HK-2 (cell line): ENCODE data around the gene EXOC6B.

Source experiments
- DNase-seq: peaks from one replicate; pipeline ENCODE4 v3.0.0-alpha.2; 2018; ENCODE audit not compliant: unreplicated experiment

EXOC6B gene

DNA sequence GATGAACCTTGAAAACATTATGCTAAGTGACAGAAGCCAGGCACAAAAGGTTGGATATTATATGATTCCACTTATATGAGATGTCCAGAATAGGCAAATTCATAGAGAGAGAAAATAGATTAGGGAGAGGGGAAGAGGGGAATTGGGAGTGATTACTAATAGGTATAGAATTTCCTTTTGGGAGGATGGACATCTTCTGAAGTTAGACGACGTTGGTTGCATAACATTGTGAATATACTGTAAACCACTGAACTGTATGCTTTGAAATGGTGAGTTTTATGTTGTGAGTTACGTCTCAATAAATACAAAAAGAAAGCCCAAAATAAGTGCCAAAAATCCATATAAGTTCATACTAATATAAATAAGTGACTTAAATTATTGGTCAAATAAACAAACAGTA lies 659.6 kb downstream of the EXOC6B start:
- DNase-seq, result no peak

DNA sequence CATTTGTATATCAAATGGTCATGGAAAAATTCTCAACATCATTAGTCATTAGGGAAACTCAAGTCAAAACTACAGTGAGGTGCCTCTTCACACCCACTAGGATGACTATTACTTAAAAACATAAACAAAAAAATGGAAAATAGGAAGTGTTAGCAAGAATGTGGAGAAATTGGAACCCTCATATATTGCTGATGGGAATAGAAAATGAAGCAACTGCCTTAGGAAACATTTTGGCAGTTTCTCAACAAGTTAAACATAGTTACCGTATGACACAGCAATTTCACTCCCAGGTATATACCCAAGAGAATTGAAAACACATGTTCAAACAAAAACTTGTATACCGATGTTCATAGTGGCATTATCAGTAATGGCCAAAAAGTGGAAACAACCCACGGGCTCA lies 660.0 kb downstream of the EXOC6B start:
- no peak for DNase-seq

DNA sequence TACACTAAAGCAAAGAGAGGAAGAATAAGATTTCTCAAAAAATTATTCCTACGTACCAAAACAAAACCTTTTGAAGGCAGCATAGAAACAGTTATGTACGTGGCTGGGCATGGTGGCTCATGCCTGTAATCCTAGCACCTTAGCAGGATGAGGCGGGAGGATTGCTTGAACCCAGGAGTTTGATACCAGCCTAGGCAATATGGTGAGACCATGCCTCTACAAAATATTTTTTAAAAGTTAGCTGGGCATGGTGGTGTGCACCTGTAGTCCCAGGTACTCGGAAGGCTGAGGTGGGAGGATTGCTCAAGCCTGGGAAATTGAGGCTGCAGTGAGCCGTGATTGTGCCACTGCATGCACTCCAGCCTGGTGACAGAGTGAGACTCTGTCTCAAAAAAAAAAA lies 663.3 kb downstream of the EXOC6B start:
- no peak for DNase-seq

DNA sequence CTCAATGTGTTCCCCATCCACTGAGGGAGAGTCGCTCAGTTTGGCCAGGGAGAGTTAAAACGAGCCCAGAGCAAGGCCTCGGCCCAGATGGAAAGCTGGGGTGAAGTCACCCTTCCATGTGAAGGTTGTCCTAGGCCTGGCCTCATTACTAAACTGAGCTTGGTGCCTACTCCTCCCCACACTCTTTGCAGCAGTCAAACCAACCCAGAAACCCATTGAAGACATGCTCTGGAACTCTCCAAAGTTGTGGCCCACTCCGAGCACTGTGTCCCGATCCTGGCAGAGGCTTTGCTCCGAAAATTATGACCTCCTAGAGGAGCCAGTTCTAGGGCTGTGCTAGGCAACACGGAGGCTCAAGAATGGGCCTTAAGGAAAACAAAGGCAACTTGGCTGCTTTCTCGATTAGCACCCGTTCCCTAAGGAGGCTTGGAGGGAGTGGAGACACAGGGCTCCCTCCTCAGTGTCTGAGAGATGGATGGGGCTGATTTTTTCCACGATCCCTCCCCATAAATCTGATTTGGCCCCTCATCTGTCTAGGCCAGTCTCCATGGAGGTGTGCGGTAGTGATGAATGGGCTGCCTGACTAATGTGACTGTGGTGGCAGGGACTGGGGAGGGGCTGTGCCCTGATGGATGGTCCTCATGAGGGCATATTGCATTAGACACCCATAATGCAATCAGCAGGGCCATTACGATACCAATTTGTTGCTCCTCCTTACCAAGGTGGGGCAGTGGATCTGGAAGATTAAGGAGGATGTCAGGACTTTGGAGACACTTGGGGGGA lies 666.4 kb downstream of the EXOC6B start:
- no peak for DNase-seq

DNA sequence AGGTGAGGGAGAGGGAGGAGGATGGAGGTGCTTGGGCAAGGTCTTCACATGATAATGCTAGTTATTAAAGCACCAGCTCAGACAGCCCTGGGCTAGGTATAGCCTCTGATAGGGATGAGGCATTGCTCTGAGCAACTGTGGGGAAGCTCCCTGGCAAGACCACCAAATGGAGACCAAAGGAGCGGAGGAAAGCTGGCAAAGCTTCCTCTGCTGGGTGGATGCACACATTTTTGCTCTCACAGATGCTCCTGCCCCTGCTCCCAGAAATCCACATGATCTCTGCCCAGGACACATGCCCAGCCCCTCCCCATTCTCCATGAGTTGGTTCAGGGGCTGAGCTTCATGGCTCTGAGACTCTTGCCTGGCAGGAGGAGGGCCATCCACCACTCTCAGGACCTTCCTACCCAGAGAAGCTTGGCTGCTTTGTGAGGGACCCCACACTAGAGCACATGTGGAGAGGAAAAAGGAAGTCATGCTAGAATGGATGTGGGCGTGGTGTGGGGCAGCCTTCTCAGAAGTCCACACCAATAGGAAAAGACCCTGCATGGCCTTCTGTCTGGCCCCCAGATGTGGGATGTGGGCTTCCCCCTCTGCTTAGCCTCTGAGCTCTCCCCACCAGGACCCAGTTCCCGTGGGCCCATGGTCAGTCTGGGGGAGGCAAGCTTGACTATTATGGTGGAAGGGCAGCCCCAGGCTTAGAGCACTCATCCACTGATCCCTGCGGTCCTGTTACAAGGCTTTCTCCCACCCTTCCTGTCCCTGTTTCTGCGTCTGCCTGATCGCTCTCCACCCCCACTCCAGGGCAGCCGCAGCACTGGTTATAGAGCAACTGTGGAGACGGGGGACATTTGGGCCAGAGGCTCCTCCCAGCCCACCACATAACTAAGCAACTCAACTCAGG lies 667.7 kb downstream of the EXOC6B start:
- DNase-seq, result no peak

DNA sequence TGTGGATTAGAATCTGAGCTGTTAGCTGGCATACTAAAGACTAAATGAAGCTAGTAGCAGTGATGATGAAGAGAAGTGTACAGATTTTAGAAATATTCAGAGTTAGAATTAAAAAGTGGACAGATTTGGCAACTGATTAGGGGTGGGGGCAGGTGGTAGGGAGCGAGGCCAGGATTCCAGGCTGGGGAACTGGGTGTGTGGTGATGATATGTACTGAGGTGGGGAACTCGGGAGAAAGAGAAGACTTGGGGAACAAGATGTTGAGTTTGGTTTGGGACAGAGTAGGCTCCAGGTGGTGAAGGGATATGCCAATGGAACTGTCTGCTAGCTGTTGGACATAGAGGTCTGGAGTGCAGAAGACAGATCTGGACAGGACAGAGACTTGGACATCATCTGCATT lies 669.0 kb downstream of the EXOC6B start:
- no peak for DNase-seq

DNA sequence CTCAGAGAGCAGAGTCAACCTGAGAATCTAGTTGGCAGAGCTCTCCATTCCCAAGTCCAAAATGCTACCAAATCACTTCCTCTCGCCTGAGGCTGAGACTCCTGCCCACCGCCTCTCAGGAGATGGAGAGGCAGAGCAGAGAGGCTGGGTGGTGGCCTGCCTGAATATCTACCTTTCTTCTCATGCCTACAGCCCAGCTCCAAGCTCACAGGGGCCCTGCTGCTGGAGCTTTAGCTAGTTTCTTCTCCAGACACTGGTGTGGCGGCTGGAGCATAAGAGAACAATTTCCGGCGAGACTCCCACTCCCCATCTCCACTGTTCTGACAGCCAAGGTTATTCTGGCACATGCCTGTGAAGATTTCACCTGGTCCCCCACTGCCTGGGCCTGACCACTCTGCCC lies 670.1 kb downstream of the EXOC6B start:
- no peak for DNase-seq

DNA sequence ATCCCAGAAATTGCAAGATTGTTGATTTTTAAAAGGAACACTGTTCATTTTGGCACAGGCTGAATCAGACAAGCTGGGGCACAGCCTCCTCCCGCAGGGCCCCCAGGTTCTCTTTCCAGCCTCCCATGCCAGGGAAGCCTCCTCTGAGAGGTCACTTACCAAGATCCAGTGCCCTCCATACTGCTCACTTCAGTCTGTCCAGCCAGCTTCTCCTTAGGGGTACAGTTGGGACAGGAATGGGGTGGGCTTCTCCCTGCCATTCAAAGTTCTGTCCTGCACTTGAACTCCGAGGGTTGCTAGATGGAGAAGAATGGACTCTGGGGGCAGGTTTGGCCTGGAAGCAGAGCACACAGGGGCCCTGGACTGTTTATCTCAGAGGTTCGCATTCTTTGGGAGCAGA lies 670.7 kb downstream of the EXOC6B start:
- no peak for DNase-seq

DNA sequence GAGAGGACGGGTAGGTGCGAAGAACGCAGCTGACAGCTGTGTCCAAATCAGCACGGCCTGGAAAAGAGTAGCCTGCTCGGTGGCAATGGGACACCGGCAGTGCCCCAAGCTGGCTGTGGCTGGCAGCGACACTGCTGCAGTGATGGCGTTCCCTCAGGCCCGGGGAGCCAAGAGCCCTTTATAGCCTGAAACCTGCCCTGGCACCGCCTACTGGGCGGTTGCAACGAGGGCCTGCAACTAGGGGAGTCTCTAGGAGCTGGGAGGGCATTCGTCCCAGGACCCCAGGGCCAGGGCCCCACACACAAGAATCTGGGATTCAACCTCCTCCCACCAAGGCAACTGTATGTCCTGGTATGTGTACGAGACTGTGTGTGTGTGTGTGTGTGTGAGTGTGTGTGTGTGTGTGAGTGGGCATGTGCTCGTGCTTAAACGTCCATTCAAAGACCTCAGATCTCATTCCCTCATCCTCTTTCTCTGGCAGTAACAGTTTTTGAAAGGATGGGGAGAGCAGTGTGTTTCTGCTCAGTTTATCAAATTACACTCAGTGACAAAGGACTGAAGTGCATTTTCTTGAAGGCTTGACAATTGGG lies 671.4 kb downstream of the EXOC6B start:
- DNase-seq, result no peak

DNA sequence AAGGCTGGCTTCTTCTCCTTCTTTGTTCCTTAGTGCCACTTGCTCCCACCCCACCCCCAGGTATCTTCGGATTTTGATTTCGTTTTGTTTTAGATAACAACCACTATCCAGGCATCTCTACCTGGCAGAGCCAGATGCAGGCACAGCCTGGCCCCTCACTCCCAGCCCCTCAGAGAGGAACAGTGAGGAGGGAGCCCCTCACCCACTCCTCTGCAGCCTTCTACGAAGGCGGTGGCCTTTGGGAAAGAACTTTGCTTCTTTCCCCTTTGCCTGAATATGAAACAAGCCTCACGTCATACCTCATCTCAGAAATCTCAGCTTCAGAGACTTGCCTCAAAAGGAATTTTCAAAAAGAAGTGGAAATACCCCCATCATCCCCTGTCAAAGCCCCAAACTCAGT lies 671.9 kb downstream of the EXOC6B start:
- no peak for DNase-seq

DNA sequence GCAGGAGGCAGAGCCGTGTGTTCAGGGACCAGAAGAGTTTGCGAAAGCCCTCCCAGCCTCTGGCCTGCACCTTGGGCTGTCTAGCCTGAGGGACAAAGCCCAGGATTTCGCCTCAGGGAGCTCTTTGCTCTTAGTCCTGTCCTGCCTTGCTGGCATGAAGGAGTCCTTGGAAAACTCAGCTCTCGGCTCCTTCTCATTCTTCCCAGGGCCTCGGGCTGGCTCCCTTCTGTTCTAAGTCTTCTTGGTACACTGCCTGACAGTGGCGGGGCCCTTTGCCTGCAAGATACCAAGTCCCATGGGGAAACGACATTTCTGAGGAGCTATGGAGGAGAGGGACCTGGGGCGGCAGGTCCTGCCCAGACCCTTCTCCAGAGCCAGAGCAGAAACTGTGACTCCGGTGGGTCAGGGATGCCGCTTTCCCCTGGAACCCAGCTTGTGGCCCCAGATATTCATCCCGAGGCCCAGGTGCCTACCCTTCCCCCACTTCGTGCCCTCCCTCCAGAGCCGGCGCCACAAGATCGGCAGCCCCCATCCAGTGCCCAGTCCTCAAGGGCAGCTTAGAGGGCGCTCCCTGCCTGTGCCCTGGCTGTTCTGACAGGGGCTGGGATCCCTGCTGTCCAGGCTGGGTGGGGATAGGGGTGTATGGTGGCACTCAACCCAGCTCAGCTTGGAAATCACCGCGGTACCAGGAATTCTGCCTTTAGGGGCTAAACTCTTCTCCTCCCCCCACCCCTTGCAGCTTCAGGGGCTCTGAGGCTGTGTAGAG lies 672.6 kb downstream of the EXOC6B start:
- DNase-seq, result no peak

DNA sequence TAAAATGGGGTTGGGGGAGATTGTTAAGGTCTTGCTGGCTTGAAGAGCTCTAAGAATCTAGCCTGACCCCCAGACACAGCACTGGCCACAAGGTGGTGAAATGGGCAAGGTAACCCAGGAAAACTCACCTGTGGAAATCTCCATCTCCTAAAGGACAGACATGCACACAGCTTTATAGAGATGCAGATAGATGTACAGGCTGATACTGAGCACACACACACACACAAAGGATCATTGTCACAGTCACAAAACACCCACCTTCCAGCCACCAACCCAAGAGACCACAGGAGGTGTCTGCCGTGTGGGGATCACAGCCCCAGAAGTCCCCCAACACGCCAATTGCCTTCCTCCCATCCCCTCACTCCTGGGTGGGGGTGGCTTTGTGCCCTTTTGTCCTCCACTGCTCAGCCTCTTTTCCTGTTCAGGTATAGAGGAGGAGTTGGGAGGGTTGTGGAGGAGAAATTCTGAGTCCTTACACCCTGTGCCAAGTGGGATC lies 674.9 kb downstream of the EXOC6B start:
- no peak for DNase-seq

DNA sequence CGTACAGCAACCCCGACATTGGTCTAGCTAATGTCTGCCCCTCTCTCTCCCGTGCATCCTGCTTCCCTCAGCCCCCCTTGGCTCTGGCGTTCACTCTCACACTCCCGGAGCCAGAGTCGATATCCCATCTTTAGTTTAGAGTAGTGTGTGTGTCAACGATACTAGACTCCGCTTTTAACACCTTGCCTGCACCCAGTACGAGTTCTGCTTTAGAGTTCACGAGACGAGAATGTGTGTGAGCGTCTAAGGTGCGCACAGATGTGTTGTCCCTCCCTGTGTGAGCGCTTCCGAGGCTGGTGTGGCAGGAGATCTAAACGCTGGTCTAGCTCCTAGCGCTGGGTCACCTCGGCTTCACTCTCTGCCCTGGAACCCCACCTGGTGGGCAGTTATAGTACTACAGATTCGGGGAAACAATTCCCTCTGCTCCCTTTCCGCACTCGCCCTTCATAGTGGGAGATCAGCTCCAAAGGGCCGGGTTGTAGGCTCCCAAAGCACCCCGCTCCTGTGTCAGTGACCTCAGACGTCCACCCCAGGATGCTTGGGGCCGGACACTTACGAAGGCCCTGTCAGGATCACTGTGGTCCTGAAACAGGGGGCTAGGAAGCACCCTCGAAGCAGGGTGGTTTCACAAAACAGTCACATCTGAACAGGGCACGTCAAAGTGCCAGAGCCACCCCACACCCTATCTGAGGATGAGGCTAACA lies 675.5 kb downstream of the EXOC6B start:
- DNase-seq, result peak; percentile 83

DNA sequence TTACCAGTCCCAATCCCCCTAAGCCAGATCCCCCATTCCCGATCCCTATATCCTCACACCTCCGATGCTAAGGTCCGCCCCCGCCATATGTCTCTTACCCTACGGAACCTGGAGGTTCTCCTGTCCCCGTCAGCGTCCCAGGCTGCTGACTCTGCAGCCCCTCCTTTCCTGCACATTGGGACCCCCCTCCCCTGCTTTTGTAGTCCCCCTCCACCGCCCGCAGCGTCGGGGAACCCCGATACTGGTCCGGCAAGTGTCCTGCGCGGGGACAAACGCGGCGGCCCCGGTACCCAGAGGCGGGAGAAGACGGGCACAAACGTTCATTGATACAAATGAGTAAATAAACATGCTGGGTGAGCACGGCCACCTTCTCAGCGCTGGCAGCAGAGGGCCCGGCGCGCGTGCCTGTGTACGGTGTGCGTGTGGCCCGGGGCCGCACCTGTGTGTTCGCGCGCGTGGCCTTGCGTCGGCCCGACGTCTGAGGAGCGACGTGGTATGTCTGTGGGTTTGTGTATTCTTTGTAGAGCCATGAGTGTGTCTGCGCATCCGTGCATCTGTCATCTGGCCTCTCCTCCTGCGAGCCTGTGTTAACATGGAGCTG lies 676.2 kb downstream of the EXOC6B start:
- no peak for DNase-seq

DNA sequence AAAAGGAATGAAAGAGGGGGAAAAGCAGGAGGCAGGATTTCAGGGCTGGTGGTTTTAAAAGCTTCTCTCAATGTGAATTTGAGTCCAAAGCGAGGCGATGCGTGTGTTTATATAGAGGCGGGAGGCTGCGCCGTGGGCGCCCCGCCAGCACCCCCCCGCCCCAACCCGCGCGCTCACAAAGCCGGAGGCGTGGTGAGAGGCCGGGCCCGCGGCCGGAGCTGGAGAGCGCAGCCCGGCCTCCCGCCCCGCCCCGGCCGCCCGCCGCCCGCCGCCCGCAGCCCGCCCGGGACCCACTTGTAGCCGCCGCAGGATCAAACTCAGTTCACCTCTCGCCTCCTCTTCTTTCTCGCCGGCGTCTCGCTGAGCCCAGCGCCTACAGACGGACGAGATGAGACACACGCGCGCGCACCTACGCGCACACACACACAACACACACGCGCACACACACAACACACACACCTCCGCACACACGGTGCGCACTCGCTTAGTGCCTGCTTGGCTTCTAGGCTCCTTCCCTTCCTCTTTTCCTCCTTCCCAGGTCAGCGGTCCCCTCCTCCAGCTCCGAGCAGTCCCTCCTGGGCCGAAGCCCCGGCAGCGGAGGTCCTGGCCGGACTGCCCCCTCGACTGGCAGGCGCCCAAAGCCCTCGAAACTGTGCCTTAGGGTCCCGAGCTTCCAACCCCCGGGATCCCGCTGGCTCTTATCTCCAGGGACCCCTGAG lies 676.8 kb downstream of the EXOC6B start:
- peak; percentile 35 for DNase-seq

DNA sequence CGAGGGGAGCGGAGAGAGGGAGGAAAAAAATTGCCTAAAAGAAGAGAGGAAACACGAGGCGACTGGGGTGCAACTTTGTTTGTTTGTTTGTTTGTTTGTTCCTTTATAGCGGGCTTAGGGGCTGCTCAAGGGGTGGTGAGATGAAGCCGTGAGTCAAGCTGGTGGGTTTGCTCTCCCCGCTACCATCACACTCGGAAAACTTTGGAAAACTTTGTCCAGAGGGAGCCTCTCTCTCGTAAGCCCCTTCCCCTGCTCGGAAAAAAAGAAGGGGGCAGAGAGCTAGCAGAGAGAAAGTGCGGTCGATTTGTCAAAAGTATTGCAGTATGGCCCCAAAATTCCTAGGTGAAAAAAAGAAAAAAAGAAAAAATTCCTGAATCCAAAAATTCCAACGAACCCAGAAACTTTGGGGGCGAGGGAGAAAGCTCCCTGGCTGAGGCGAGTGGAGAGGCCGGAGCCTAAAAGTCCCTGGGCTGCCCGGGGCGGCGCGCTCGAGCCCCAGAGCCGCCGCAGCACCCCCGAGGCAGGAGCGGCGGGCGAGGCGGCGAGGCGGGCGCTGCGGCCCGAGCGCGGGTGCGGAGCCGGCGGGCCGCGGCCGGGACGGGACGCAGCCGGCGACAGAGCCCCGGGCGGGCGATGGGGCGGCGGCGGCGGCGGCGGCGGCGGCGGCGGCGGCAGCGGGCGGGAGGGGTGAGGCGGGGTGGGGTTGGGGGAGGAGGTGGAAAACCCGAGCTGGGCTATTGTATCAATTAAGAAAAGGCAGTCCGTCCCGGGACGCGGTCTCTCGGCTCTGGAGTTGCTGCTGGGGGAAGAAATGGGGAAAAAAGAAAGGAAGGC lies 677.6 kb downstream of the EXOC6B start:
- DNase-seq, result no peak

DNA sequence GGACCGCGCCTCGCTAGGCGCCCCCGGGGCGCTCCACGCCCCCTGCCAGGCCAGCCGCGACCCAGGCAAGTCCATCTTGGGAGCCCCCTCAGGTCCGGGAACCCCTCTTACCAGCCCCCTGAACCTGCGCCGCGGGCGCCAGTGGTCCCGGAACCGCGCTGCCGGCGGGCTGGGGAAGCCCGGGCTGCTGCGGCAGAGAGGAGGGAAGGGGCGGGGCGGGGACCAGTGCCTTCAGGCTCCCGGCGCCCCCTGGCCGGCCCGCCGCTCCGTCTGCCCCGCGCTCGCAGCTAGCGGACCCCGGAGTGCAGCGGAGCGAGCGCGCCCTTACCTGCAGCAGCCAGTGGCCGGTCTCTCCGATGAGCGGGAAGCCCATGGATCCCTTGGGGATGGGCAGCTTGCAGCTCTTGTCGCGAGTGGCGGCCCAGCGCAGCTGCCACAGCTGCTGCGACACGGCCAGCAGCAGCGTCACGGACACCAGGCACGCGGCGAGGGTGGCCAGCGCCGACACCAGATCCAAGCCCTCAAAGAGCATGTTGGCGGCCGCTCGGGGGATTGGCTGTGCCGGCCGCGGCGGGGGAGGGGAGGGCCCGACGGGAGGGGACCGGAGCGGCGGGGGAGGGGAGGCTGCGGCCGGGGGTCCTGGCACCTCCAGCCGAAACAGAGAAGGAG lies 678.4 kb downstream of the EXOC6B start, which contains the start of gene CYP26B1:
CYP26B1 (minus strand) TSS at position 560 of the 669 bp plus-strand sequence; CDS start at position 532, 28 bp downstream.
- DNase-seq, result no peak
